Measurements from ENCODE around the gene PSMD14.
"Not testable (repeated sequence)": the region's sequence is repeated elsewhere in the genome, so short reads cannot be mapped to it uniquely, and the experiment has no call there.

The PSMD14 gene

DNA sequence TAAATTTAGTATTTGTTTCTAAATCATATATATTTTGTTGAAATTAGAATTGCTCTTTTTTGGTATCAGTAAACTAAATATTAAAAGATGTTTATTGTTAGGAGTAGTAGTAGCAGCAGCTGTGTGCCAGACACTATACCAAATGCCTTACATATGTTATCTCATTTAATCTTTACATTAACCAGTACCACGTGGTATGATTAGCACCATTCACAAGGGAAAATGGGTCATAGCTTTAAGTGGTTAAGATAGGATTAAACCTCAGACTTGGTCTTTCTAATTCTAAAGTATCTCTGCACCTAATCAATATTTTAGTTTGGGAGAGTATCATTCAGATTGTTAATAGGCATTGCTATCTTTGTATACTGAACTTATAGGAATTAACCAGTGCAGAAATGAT, 29.0 kb downstream of the PSMD14 start:
- no peak for DNase-seq

DNA sequence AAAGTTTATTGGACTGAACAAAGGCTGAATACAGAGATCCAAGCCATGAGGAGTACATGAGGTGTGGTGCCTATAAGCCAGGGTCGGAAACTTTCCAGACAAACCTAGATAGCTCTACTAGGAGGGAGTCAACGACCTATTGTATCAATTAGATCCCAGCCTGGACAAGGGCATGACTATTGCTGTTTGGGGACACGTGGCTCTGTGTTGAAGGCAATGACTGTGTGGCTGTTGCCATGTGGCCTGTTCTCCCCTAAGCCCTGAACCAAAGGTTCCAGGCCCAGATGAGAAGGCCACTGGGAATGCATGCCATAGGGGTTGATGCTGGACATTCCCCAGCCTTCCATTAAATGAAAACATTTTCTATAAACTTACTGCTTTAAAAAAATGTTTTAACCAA, 31.3 kb downstream of the PSMD14 start:
- not testable (repeated sequence) for DNase-seq

DNA sequence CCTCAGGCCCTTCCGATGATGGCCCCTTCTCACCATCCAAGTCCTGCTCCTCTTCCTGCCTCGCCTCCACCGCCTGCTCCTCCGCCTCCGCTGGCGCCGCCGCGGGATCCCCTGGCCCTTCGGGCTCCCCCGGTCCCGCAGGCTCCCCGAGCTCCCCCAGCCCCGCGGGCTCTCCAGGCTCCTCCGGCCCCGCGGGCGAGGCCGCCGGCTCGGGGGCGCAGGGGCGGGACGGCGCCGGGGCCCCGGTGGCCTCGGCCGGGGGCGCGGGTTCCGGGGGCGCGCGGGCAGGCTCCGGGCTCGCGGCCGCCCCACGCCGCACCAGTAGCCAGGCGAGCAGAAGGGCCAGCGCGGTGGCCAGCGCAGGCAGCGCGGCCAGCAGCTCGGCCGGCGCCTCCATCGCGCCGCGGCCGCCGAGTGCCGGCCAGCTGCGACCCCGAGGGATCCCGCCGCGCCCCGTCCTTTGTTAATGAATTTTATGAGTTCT, 32.7 kb downstream of the PSMD14 start:
- not testable (repeated sequence) for DNase-seq

DNA sequence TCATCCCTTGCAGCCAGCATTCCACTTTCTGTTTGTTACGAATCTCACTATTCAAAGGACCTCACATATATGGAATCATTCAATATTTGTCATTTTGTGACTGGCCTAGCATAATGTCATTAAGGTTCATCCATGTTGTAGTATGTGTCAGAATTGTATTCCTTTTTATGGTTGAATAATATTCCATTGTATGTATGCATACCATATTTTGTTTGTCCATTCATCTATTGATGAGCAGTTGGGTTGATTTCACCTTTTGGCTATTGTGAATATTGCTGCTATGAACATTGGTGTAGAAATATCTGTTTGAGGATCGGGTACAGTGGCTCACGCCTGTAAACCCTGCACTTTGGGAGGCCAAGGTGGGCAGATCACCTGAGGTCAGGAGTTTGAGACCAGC, 35.0 kb downstream of the PSMD14 start:
- DNase-seq, result no peak

DNA sequence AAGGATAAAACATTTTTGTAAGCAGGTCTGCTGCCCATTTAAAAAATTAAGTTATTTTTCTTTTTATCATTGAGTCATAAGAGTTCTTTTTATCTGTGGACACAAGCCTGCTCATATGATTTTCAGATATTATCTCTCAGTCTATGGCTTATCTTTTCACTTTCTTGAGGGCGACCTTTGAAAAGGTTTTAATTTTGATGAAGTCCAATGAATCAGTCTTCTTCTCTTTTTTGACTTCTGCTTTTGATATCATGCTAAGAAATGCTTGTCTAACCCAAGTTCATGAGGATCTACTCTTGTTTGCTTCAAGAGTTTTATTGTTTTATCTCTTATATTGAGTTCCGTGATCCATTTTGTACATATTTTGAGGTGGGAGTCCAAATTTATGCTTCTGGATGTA, 36.5 kb downstream of the PSMD14 start:
- no peak for DNase-seq

DNA sequence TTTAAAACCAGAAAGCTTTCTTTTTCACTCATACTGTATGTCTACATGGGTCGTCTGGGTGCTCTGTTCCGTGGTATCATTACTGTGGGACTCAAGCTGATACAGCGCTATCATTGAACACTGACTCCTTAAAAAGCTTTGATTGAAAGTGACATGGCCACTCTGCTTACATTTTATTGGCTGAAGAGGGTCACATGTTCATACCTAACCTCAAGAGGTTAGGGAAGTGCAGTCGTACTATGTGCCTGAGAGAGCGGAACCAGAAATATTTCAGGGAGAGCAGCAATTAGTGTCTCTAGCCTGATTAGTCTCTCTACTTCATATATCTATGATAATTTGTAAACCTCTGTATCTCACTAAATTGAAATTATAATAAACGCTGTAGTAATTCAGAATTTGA, 43.5 kb downstream of the PSMD14 start:
- DNase-seq, result no peak

DNA sequence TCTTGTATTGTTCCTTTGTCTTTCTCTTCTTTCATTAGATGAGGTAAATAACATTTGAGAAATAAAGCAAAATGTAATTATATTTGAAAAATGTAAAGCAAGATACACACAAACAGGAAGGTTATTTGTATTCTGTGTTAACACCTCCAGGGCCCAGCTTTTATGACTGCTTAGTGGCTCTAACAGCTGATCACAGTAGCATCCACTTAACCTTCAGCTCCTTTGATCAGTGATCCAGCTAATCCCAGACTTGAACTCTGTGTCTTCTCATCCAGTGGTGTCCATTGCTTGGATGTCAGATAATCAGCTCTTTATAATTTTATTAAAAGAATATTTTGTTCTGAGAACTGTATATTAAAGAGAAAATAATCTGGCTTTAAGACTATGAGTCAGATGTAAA, 44.5 kb downstream of the PSMD14 start:
- DNase-seq, result peak; percentile 20

DNA sequence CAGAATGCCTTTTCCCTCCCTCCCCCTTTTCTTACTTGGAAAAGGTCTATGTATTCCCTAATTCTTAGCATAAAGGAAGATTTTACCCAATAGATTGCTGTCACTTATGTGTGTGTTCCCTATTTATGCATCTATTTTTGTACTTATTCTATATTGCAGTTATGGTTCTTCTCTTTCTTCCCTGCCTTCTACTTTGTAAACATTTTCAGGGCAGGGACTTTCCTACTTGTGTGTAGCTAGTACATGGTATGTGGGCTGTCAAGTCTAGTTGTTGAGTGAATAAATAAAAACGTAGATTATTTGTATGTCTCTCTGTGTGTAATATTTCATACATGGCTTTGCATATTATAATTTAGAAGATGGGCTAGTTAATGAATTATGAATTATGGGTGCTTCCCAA, 45.3 kb downstream of the PSMD14 start:
- DNase-seq, result no peak

DNA sequence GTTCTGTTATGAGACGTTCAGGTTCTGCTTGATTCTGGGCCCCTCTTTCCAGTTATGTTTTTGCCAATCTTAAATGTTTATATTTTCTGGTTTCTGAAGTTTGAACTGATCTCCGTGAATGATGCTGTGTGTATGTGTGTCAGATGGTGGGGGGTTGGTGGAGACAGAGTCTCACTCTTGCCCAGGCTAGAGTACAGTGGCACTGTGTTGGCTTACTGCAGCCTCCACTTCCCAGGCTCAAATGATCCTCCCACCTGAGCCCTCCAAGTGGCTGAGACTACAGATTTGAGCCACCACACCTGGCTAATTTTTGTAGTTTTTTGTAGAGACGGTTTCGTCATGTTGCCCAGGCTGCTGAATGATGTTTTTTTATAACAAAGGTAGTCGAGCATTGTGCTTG, 45.9 kb downstream of the PSMD14 start:
- no peak for DNase-seq

DNA sequence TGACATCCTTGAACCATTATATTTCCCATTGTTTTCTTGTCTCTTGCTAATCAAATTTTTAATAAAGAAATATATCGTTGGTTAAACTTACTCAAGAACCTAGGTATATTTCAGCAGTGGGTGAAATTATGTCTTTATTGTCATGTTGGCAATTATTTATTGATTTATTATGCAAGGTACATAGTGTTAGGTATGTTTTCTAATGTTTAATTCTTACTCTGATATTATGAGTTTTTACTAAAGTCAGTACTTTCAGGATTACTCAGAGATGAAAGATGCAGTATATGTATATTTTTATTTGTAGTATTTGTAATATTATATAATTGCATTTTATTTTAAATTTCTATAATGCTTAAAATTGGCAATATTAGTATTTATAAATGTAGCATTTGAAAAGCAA, 46.9 kb downstream of the PSMD14 start:
- DNase-seq, result no peak

DNA sequence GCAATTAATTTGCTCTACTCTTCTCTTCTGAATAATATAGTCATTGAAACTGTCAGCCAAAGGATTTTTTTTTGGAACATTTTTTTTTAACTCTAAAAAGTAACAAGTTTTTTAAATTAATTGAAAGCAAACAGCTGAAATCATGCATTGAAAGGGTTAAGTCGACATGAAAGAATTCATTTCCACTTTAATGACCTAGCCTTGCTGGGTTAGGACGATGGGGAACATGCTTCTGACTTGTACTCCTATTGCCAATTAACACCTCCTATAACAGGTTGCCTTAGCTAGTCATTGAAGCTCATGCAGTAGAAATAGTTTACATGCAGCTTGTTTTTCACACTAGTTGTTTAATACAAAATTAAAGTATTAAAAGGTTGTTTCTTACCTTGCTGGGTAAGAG, 47.8 kb downstream of the PSMD14 start:
- DNase-seq, result peak; percentile 2

DNA sequence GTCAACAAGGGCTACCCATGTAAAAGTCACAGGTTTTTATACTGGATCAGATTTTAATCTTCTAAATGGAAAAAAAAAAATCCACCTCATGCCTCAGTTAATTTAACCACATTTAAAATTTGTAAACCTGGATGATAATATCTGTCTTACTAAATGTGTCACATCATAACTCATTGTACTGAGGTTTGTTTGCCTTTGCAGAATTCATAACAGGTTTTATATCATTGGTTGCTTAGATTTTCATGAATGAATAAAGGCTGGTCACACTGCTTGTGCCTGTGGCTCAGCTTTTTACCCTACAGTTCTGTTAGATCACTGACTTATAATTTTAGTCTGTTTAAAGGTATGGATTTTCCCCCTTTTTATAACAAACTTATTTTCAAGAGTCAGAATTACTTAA, 48.9 kb downstream of the PSMD14 start:
- DNase-seq, result no peak

DNA sequence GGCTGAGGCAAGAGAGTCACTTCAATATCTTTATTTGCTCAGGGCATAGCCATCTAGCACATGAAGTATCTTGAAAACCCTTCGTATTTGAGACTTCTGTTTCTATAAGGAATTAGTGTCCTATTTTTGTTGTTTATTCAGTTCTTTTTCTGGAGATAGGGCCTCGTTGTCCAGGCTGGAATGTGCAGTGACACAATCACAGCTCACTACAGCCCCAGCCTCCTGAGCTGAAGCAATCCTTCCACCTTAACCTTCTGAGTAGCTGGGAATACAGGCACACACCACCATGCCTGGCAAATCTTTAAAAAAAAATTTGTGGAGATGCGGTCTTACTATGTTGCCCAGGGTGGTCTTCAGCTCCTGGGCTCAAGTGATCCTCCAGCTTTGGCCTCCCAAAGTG, 50.6 kb downstream of the PSMD14 start:
- DNase-seq, result no peak

DNA sequence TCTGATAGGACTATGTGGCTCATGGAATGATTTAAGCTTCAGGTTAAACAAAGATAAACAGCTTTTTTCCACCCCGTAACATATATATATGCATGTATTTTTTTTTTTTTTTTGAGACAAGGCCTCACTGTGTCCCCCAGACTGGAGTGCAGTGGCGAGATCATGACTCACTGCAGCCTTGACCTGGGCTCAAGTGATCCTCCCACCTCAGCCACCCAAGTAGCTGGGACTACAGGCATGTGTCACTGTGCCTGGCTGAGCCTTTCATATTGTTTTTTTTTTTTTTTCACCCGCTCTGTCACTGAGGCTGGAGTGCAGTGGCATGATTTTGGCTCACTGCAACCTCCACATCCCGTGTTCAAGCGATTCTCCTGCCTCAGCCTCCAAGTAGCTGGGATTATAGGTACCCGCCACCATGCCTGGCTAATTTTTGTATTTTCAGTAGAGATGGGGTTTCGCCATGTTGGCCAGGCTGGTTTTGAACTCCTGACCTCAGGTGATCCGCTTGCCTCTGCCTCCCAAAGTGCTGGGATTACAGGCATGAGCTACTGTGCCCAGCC, 52.0 kb downstream of the PSMD14 start:
- not testable (repeated sequence) for DNase-seq

DNA sequence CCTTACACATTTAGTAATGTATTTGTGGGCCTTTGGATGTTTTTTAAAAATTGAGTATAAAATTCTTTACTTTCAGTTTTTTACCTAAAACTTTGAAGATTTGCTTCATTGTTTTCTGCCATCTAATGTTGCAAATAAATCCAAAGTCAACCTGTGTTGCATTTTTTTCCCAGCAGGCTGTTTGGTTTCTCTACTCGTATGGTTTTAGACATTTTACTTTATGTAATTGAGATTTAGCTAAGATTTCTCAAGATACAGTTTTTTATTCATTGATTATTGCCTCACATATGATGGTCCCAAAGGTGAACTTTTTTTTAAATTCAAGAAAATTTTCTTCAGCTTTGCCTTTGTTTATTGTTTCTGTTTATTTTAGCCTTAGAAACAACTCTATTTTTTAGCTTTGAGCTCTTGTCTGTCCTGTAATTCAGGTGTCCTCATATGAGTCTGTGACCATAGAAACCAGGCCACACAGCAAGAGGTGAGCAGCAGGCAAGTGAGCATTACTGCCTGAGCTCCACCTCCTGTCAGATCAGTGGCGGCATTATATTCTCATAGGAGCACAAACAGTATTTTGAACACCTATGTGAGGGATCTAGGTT, 54.4 kb downstream of the PSMD14 start:
- DNase-seq, result no peak

DNA sequence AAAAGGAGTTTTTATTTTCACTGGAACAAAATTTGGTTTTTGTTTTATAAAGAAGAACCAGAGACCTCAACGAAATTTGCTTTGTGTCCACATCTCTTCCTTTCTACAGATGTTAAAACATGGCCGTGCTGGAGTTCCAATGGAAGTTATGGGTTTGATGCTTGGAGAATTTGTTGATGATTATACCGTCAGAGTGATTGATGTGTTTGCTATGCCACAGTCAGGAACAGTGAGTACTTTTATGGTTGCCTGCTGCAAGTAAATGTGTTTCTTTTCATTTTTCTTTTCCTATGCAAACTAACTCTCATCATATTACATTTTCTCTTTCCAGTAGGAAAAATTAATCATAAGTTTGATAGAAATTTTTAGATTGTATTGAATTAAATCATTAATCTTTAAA, 59.5 kb downstream of the PSMD14 start:
- no peak for DNase-seq

DNA sequence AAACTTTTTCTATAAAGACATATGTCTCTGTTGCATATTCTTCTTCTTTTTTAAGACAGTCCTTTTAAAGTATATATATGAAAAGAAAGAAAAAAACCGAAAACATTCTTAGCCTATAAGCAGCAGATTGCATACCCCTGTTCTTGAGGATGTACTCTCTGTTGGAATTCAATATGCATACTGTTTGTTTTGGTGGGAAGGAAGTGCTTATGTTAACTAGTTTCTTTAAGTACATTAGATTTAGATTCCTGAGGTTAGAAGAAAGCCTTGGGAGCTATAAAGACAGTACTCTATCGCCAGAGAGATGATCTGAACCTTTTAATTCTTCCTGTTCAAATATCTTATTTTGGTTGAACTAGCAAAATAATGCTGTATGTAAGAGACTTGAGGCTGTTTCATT, 61.1 kb downstream of the PSMD14 start:
- DNase-seq, result no peak

DNA sequence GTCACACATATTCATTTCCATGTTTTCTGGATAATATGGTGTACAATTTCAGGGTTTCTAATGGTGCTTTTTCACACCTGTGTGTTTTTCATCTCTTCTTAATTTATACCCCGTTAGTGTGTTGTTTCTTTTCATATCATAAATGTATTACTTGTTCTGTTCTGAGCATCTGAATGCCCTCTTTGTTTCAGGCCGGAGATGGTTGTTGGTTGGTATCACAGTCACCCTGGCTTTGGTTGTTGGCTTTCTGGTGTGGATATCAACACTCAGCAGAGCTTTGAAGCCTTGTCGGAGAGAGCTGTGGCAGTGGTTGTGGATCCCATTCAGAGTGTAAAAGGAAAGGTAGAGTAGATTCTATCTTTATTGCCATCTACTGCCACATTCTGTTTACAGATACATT, 62.8 kb downstream of the PSMD14 start:
- DNase-seq, result no peak

DNA sequence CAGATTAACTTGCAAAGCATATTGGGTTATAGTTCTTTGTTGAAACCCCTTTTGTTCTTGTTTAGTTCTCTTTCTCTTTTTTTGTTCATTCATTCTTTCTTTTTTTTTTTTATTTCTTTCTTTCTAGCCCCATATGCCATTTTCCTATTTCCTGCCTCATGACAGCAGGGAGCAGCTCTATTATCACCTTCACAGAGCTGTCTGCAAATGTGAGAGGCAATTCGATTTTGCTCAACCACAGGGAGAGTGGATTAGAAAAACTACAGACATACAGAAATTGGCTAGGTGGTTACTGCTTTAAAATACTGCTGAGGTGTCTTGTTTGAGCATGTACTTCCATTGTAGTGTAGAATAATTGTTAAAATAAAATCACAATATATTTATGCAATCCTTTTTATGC, 63.6 kb downstream of the PSMD14 start:
- no peak for DNase-seq

DNA sequence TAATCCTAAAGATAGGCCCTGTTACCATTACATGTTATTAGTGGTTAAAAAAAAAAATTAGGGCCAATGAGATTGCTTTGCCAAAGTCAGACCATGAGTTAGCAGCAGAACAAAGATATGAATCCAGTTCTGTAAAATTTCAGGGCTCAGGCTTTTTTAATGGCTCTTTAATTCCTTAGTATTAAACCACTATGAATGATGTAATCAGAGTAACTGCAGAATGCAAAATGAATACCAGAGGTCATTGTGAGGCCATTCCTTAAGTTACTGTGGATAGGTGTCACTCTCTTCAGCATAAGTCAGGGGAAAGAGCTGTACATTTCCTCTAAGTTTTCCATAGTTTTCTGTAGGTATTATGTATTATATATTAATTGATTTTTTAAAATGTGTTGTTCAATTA, 65.7 kb downstream of the PSMD14 start:
- no peak for DNase-seq

DNA sequence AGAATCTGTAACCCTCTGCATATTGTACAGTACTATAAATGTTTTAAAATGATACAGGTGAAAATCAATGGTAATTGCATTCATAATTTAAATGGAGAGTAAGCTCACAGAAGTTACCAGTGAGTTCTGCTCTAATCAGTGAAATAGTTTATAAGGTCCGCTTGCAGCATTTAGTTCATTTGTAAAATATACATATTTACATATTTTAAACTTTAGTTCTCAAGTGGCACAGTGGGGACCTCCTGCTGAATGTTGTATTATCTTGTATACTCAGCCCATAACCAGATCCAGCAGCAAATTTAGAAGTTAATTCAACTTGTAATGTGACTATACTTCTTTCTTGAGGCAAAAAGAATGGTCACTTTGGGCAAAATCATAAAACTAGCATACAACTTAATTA, 66.2 kb downstream of the PSMD14 start:
- DNase-seq, result no peak

DNA sequence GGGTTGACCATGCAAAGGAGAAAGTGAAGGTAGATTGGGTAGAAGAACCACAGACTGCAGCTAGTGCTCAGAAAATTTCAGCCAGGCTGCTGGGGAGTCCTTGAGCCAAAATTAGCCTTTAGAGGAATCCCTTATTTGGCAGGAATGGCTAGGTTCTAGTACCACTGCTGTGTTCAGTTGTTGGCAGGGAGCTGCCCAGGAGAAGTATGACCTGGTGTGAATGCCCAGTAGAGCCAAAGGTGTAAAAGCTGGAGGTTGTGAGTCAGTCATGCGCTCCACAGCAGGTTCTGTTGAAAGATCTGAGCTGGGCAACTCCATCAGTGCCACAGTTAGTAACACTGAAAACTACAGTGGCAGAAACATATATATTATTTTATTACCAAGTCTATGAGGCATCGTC, 71.5 kb downstream of the PSMD14 start:
- DNase-seq, result no peak

DNA sequence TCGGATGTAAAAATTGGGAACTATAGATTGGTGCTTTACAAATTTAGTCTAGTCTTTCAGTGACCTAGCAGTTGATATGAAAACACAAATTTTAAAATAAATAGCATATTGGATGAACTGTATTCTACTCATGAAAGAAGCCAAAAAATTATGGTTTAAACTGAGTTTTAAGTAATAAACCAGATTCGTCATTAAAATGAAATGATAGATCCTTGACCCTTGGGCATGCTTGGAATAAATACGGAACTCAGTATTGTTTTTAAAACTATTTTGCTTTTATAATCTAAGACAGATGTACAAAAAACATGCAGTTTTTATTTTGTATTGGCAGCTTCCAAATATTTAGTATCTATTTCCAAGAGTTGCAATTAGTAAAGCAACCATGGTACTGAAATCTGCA, 73.3 kb downstream of the PSMD14 start:
- DNase-seq, result no peak

DNA sequence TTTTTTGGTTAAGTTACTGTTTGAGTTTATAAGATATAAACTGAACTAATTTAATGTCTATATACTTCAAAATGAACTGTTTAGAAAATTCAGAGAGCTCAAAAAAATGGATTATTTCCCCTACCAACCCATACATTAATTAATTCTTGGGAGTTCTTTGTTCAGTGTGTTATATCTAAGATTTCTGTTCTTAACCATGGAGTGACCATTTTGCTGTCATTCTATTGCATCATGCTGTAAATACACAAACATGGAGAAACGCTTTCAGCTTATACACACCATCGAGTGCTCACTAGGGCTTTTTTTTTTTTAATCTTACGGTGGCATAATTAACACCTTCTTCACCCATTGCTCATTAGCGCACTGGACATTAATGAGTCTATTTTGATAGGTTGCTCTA, 74.5 kb downstream of the PSMD14 start:
- DNase-seq, result no peak

DNA sequence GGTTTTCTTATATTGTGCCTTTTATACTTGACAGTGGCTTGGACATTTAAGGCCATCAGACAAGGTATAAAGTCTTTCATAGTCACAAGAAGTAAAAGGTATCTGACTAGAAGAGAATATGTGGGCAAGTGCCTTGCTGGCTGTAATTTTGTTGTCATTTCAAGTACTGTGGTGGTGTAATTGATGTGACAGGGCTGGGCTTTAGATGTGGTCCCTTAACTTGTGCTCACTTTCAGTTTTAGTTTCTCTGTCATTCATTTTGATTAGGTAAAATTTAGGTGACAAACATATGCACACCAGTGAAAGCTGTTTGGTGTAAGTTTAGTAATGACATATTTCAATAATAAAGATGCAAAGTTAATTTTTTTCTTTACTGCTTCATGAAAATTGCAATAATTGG, 76.6 kb downstream of the PSMD14 start:
- no peak for DNase-seq

Measured in NCI-H2029 treated with DMSO at 0.1 percent for 48 hours (cell line).